GM19023 (cell line): ENCODE results near the gene ENC1.

ENCODE experiments used
- ATAC-seq: cut with Tn5 transposase; IDR thresholded peaks from one replicate; pipeline ENCODE4 v1.9.1; 2021; ENCODE audit warnings: mild to moderate bottlenecking, moderate library complexity; ENCODE audit not compliant: unreplicated experiment

Gene ENC1

DNA sequence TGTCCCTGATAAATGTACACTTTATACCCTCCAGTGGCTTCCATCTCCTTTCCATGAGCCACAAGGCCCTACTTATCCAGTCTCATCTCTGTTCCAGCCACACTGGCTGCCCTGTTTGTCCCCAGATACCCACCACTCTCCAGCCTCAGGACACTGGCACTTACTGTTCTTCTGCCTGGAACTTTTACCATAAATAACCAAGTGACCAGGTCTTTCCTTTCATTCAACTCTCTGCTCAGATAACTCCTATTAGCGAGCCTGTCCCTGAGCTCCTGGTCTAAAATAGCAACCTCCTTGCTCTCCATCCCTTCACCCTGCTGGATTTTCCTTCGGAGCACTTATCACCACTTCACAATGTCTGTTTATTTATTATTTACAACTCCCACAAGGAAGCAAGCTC, 16.6 kb upstream of the ENC1 start:
- no peak for ATAC-seq

DNA sequence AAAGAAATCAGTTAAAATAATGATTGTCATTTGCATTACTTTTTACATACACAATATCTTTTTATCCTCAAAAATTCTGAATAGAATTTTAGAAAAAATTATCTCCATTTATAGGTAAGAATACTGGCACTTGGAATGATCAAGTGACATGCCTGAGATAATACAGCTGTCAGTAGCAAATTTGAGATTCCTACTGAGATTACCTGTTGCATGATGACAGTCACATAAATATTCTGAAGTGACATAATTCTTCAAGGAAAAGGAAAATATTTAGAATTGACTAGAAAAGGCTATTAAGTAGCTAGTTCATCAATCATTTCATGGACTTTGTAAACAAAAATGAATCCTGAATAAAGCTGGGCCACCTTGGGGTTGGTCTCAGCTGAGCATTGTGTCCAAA, 15.2 kb upstream of the ENC1 start:
- no peak for ATAC-seq

DNA sequence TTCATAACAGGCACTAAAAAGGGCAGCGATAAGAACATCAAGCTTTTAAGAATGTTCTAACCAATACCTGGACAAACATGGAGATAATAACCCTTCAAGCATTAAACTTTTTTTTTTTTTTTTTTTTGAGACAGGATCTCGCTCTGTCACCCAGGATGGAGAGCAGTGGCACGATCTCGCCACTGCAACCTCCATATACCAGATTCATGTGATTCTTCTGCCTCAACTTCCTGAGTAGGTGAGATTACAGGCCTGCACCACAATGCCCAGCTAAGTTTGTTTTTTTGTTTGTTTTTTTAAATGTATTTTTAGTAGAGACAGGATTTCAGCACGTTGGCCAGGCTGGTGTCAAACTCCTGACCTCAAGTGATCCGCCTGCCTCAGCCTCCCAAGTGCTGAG, 14.7 kb upstream of the ENC1 start:
- ATAC-seq, result no peak

DNA sequence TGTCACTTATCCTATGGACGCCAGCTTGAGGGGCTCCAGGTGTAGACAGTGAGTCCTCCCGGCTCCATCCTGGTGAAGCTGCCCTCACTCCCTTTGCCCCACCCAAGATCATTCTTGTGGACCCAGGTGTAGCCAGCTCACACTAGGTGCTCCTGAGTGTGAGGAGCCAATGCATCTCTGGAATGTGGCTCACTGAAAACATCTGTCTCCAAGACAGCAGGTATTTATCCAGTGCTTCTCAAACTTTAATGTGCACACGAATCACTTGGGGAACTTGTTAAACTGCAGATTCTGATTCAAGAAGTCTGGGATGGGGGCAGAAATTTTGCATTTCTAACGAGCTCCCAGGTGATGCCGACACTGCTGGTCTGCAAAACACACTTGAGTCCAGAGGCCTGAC, 13.5 kb upstream of the ENC1 start:
- ATAC-seq, result no peak

DNA sequence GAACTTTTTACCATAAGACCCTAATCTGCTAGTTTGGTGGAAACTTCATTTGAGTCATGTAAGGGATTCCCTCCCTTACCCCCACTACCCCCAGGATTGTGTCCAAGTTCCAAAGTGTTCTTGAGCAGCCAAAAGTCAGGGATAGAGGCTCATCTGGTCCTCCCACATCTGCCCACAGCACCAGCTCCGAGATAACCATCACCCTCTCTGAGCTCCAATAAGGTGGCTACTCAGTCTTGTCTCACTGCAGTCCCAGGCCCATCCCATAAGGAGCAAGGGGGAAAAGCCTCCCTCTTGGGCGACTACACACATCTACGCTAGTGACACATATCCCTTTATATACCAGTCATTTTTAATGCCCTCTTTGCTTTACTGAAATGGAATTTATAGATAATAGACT, 12.0 kb upstream of the ENC1 start:
- ATAC-seq, result no peak

DNA sequence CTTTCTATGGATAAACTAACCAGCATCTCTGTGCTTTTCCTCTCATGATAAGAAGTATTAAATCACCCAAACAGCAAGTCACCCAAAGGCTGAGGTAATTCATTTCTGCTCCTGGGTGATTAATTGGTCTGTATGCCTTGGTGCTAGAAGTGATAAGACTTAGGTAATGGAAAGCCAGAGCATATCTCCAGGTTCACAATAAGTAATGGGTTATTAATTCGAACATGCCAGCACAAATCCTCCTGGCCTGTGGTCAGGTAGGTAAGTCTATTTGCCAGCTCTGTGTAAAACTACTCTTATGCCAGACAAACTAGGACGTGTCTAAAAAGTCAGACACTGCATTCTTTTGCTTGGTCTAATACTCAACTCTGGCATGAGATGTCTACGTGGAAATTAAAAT, 11.2 kb upstream of the ENC1 start:
- ATAC-seq, result no peak

DNA sequence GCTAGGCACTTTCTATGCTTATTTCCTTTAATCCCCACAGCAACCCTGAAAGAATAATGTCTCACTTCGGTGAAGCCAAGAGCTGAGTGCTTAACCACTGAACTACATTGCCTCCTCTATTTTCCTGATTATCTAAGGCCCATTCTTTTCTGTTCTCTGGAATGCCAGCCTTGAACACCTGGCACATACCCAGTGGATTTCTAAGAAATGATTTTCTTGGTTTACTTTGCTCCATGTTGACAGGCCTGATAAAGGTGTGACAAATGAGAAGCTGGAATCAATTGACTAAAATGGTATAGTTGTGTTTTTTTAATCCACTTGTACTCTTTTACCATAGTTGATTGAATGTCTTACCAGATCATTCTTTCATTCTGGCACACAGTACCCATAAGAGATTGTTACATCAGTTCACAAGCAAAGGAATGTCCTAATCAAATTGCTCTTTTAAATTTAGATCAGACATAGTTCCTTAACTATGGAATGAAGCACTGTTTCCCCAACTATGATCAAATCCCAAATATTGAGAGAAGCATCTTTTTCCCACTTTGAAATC, 9.0 kb upstream of the ENC1 start:
- no peak for ATAC-seq

DNA sequence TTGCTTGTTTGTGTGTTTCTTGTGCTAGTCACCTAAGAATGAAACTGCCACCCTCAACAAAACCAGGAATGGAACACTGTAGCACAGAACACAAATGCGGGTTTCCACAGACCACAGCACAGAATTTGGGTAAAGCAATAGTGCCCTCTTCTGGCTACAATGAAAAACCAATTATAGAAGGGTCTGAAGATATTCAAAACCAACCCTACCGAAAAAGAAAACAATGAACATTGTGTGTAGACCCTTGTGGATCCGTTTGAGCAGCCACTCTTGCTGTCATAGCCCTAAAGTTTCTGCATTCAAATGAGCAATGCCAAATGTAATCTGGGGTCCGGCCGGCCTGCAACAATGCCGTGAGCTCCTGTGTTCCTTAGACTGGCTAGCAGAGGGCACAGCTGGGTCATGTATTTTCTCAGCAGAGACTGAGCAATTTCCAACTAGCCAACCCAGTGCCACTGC, 8.3 kb upstream of the ENC1 start:
- ATAC-seq, result peak; percentile 67

DNA sequence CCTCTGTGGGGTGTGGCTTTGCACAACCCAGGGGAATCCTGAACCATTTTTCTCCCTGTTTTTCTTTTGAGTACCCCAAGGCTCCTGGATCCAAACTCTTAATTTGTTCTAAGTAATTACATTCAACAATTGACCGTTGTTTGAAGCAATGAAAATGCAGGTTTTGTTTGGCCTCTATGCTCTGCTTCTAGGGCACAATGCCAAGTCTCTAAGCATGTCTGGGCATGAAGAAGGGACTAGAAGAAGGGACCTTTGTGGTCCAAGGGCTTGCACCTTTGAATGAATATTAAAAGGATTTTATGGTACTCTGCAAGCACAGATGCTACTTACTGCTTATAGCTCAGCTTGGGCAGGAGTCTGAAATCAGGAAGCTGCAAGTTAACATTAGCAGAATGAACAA, 6.6 kb upstream of the ENC1 start:
- ATAC-seq, result no peak

DNA sequence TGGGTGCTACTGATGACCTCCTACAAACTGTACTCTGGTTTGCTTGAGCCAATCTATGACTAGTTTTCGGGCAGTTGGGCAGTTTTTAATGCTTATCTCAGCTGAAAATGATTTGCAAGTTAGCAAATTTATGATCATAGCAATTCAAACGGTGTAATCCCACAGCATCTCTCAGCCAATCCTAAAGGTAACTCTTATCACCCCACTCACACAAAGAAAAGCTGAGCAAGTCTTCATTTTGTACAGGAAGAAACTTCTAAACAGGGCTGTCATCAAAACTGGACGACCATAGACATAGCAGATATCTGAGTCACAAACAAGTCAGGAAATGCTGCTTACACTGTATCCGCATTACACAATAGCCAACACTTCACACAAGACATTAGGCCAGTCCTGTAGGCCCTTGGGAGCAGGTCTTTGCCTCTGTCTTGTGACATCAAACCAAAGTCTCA, 2.6 kb upstream of the ENC1 start:
- ATAC-seq, result no peak

DNA sequence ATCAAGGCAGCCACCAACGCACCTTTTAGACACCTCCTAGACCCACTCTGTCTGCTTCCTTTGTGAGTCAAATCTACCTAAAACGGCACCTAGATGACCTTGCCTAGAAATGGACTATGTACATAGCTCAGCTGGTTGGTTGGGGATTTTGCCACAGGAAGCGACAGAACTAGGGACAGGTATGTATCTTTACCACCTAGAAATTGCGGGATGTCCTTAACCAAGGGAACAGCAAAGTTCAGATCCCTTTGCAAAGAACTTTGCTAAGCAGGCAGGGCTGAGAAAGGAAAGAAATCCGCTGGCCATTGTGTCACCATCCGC, 2.0 kb upstream of the ENC1 start:
- ATAC-seq, result no peak

DNA sequence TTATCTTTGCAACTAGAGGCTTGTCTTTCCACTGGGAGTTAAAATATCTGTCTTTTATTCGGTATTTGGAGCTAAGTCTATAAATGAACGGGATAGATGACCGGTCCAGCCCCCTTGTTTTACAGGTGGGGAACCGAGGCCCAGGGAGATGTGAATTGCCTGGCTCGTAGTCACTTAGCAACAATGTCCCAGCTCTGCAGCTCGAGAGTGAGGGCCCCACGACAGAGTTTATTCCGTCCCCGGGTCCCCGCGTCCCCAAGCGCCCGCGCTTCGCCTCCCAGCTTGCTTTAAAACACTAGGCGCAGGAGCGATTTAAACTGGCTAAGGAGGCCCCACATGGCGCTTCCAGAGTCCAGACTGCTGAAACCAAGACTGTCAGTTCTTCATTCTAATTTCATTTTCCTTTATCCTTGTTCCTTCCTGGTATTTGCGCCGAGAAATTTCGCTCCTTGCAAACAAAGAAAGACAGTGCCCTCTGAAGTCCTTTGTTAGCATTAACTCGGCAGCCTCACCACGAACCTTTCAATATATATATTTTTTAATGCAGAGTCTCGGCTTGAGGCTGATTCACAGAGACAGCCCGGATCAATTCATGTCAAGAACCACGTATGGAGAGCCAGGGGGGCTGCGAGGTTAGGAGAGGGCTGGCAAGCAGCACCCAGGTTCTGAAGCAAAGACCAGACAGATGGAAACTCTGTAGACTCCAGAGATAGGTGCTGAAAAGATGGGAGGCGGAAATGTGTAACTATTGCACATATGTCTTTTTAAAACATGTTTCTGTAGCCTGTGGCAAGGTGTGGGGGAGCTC, 1.4 kb upstream of the ENC1 start:
- no peak for ATAC-seq

DNA sequence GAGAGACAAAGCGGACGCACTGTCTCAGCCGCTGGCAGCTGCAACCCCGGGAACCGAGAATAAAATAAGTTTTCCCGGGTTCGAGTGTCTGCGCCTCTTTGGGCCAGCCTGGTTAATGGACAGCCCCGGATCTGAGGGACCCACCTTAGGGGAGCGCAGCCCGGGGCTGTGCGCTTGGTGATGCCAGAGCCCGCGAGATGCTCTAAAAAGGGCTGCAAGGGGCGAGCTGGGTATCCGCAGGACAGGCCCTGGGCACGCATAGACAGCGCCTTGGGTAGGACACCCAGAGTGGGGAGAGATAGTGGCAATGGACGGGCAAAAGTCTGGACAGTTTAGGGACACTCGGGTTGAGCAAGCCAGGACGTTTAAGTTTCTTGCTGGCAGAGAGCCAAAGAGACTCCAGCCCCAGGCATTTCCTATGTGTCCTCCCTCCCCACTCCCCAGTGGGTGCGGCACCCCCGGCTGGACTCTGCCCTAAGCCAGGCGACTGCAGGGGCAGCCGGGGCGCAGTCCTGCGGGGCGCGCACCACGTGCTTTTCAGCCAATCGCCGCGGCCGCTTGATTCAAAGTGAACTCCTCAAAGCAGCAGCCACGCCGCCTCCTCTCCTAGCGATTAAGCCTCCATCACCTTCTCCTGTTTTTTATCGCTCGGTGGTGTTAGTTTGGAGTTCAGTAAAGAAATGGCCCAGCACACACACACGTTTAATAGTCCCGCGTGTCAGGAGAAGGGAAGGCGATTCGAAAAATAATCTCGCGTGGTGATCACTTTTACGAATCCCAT, 616 bp upstream of the ENC1 start:
- ATAC-seq, result peak; percentile 22

DNA sequence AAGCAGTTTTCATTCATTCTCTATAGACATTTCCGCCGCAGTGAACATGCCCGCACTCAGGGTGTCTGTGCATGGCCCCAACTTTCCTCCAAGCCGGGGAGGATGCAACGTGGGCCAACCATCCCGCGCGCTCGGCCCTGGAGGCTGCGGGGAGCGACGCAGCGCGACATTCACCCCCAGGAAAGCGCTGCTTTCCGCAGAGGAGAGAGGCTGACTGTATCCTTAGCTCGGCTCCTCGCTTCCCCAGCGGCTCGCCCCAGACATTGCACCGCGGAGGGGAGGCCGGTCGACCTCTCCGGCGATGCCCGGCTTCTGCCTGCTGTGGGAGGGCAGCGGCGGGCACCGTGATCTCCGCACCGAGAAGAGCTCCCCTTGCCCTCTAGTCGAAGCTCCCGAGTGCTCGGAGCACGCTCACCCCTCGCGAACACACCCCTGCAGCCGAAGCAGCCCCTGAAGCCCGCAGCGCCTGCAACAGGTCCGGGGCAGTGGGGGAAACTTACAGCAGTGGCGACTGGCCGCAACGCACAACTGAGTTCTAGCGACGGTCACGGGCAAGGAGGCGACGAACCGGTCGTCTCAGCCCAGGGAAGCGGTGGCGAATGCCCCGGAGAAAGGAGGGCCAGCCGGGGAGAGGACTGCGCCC, 600 bp downstream of the ENC1 start:
- peak; percentile 22 for ATAC-seq

DNA sequence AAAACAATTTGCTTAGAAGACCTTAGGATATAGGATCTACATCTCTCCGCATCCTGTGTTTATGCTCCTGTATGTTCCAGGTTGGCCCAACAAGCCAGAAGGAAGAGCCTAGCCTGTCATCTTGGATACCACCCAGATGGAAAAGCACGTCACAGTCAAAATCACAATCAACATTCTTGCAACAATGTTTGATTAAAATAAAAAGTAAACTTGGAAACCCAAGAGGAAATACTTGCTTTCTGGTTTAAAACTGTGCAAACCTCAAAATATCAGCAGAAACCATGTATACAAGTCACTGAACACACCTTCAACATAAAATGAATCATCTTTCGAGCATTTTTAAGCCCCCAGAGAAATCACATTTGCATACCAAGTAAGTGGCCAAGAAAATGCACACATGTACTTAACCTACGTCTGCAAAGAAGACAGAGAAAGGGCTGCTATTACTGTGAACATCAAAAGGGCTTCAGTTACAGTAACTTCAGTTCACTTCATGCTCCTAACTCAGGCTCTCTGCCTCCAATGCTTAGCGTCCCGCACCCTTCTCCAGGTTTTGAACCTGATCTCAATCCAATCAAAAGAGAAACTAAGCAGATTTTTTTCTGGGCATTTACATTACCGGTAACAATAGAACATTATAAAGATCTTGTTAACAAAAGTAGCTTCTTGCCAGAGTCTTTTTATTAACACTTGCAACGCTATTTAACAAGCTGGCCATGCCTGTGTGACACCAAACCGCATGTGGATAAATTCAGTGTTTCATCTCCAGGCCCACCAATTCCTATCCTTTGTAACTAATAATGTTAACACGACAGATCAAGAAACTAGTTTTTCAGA, 1.3 kb downstream of the ENC1 start:
- ATAC-seq, result no peak

DNA sequence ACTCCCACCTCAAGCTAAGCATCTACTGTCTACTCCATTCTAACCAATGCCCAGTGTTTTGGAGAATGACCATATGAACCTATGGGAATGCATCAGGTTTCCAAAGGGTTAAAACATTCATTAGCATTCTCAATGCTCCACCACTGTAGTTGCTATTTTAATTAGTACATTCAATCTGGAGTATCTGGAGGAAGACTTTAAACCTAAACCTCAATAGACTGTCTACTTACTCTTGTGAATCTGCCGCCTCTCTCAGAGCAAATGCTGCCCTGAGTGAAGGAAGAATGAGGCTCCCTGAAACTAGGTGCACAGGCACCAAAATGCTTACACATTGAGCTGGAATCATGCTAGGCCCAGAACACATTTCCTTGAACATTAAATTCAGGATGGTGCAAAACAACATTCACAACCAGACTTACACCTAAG, 2.0 kb downstream of the ENC1 start:
- no peak for ATAC-seq

DNA sequence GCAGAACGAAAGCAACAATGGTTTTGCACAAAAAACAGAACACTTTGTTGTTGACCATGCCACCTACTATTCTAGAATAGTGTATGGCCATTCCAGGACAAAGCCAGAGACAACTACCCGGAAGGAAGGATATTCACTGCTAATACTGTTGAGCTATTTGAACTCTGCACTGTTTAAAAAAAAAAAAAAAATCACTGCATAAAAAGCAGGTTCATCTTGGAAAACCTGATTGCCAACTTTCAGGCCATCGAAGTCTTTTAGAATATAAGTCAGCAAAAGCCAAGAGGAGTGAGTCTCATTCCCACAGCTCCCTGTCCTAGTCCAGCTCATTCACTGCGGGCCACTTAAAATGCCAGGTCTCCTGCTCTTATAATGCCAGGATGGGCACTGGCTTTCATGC, 4.0 kb downstream of the ENC1 start:
- ATAC-seq, result no peak

DNA sequence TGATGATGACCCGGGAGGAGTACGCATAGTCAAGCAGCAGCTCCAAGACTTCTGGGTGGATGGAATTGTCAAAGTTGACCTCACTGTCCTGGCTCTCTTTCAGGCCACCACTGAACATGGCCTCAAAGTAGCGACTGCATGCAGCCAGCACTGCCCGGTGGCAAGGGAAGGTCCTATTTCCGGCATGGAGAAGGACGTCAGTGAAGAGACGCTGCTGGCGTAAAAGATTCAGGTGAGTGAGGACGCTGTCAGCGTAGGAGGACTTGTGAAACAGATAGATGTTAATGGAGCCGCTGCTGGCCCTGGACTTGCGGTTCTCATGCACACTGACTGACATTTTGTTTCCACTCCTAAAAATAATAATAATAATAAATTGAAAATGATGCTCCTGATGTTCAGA, 4.4 kb downstream of the ENC1 start:
- no peak for ATAC-seq

DNA sequence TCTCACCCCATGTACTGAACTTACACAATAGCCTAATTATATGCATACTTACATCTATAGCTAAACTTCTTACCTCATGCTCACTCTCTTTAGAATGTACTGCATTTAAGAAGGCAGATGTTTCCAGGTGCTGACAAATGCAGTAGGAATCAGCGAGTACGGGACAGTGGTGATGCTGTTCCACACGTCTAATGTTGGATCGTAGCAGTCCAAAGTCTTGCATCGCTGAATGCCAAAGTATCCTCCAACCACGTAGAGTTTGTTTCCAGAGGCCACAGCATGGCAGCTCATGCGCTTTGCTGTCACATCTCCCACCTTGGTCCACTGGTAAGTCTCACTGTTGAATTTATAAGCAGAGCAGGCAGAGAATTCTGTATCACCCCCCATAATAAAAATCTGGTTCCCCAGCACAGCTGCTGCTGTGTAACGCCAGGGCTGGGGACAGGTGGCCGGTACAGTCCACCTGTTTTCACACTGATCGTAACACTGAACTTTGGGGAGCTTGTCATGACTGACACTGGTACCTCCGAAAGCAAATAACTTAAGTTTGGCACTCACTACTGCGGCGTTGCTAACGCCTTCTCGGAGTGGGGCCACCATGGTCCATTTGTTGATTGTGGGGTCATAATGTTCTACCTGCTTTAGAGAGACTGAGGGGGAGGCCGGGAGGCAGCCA, 5.8 kb downstream of the ENC1 start:
- ATAC-seq, result no peak

DNA sequence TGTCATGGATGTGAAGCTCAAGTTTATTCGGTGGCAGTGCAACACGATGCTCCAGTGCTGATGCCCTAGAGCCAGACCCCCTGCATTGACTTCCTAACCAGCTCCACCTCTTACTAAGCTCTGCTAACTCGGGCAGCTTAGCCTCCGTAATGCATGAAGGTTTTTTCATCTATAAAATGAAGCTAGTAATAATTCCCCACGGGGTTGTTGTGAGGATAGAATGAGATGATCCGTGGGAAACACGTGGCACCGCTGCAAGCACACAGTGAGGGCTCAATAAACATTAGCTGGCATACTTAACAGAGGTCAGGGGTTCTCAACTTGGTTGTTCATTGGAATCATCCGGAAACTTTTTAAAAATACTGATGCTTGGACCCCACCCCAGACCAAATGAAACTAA, 6.8 kb downstream of the ENC1 start:
- no peak for ATAC-seq
